Measurements from ENCODE around the gene L3MBTL3. TPM values are rescaled to one million over a fixed set of nuclear protein-coding genes. Genes with fewer than 3 reads are reported as not detected.

The L3MBTL3 gene
- total RNA-seq, 1 experiment from 2014 or later, result 3.1 TPM

- Histone ChIP-seq H3K27ac (ENCODE audit: low read length) (no peak overlapping the region), H3K36me3 (ENCODE audit: low read depth, low read length) (no peaks in the 10 kb centered on the region), H4K20me1 (ENCODE audit: low read length) (no peaks in the 10 kb centered on the region), H2AFZ (ENCODE audit: low read length) (peak overlapping the region; percentile 98), H3K4me2 (ENCODE audit: low read length) (peak overlapping the region; percentile 88), H3K79me2 (ENCODE audit: low read length) (no peaks in the 10 kb centered on the region), H3K9ac (ENCODE audit: low read length) (peak overlapping the region; percentile 23; the same call in 1 of the 2 replicates), H3K4me3 (ENCODE audit: low read length) (peak overlapping the region; percentile 88), H3K9me2 (replicated peaks; ENCODE audit: low read length) (no peaks in the 10 kb centered on the region), H3F3A (ENCODE audit: low read length, unreplicated experiment) (no peaks in the 10 kb centered on the region), H3K4me1 (ENCODE audit: insufficient read depth, low read length) (no peaks in the 10 kb centered on the region; the same call in 1 of the 2 replicates), H3K27me3 (ENCODE audit: low read length) (no peaks in the 10 kb centered on the region), H3K9me3 (ENCODE audit: low read length) (no peaks in the 10 kb centered on the region)
- TSS peak; percentile 39 for BruUV-seq (replicated peaks)
- TF ChIP-seq CTCF (conservative IDR thresholded peaks at IDR 0.05; ENCODE audit: low read depth, low read length) (no peak), EZH2phosphoT487 (IDR thresholded peaks at IDR 0.05; ENCODE audit: borderline replicate concordance, low read length) (no peak), EZH2 (IDR thresholded peaks at IDR 0.05; ENCODE audit: low read length, unreplicated experiment) (no peak)
- CTCF ChIA-PET, result interaction anchor here (0.6 kb wide), 1 partner anchor 80 kb away, joined by 3 read pairs; no protein-coding TSS in a partner anchor
- intact Hi-C loops (cut with micrococcal nuclease), result loop anchor here (2.0 kb wide), 2 partner anchors 80 to 270 kb away; no protein-coding TSS in a partner anchor
- ATAC-seq (peak; percentile 2; the same call in 1 of the 2 replicates), DNase-seq (no peak)
- POLR2A ChIA-PET (ENCODE audit: unreplicated experiment), result no interaction called here
These were observed 454 bp downstream of the L3MBTL3 start for GRCh38 chr6:130018744-130019325.

GRCh38 chr6:130019326-130020072 is 1.1 kb downstream of the L3MBTL3 start:
- no peak overlapping the region for H3K27ac ChIP-seq (ENCODE audit: low read length)
- CTCF ChIA-PET, result interaction anchor here (0.6 kb wide), 1 partner anchor 81 kb away, joined by 3 read pairs; no protein-coding TSS in a partner anchor
- POLR2A ChIA-PET (ENCODE audit: unreplicated experiment), result no interaction called here

More at GRCh38 chr6:130019326-130020072, 1.1 kb downstream of the L3MBTL3 start:
- H3K36me3 ChIP-seq (ENCODE audit: low read depth, low read length), result no peaks in the 10 kb centered on the region
- BruUV-seq (replicated peaks), result no TSS peak
- ATAC-seq (peak; percentile 4; the same call in 1 of the 2 replicates), DNase-seq (peak; percentile 19)
- H3K4me2 ChIP-seq (ENCODE audit: low read length), result peak overlapping the region; percentile 84
- no peaks in the 10 kb centered on the region for H3K27me3 ChIP-seq (ENCODE audit: low read length)
- H3K4me3 ChIP-seq (ENCODE audit: low read length), result peak overlapping the region; percentile 90
- no peaks in the 10 kb centered on the region for H4K20me1 ChIP-seq (ENCODE audit: low read length)
- no peaks in the 10 kb centered on the region for H3K9me2 ChIP-seq (replicated peaks; ENCODE audit: low read length)
- TF ChIP-seq EZH2phosphoT487 (IDR thresholded peaks at IDR 0.05; ENCODE audit: borderline replicate concordance, low read length) (no peak), CTCF (conservative IDR thresholded peaks at IDR 0.05; ENCODE audit: low read depth, low read length) (no peak), EZH2 (IDR thresholded peaks at IDR 0.05; ENCODE audit: low read length, unreplicated experiment) (no peak)
- intact Hi-C loops (cut with micrococcal nuclease), result loop anchor here (2.0 to 5.0 kb wide), 4 partner anchors 81 to 522 kb away; no protein-coding TSS in a partner anchor
- H3K9me3 ChIP-seq (ENCODE audit: low read length), result no peaks in the 10 kb centered on the region
- H2AFZ ChIP-seq (ENCODE audit: low read length), result peak overlapping the region; percentile 99
- no peaks in the 10 kb centered on the region; the same call in 1 of the 2 replicates for H3K4me1 ChIP-seq (ENCODE audit: insufficient read depth, low read length)
- H3K79me2 ChIP-seq (ENCODE audit: low read length), result no peaks in the 10 kb centered on the region
- H3F3A ChIP-seq (ENCODE audit: low read length, unreplicated experiment), result no peaks in the 10 kb centered on the region
- H3K9ac ChIP-seq (ENCODE audit: low read length), result 0 out of 2 replicates have a peak overlapping the region, but pooled peaks have one; percentile 29
